HepG2 (cell line): ENCODE results near the gene PRSS23. TPM values are rescaled to one million over a fixed set of nuclear protein-coding genes. Genes with fewer than 3 reads are reported as not detected.

ENCODE experiments used
- ATAC-seq: fragments of 200-7000 bp; cut with Tn5 transposase; 3 replicates; pipeline ENCODE4 v1.9.1; 2020; ENCODE audit warnings: mild to moderate bottlenecking, moderate library complexity
- BruUV-seq: library from RNA; stranded (reverse); fragments of 400-500 nt; replicated peaks from 2 replicates; lab custom pipeline; 2021; lab: Mats Ljungman, UMichigan
- CTCF ChIA-PET: fragments of 300-600 bp; formaldehyde crosslinking; extraction: SDS; loops from one replicate; lab custom pipeline; 2021; ENCODE audit warnings: low total read pairs, inconsistent platforms, low intra/inter-chr PET ratio; lab: Yijun Ruan, JAX
- POLR2A ChIA-PET: fragments of 350-600 bp; sonication (Branson Sonifier 250); formaldehyde crosslinking; loops from one replicate; lab custom pipeline; 2020; ENCODE audit warnings: antibody characterized with exemption, inconsistent platforms; lab: Yijun Ruan, JAX
- DNase-seq: peaks from one replicate; pipeline ENCODE4 v3.0.0-alpha.2; 2015; ENCODE audit warnings: low spot score
- FAIRE-seq: peaks from 3 replicates; lab custom pipeline; 2011; peaks lifted over from hg19 to GRCh38; lab: Jason Lieb, UNC
- H2AFZ ChIP-seq: one replicate; pipeline ENCODE4 v1.6.1; 2011; ENCODE audit warnings: low read length, inconsistent platforms
- H3K27ac ChIP-seq: fragments of 300-600 bp; 3 replicates; pipeline ENCODE4 v1.8.0; 2011; ENCODE audit warnings: mixed run types, mild to moderate bottlenecking, mixed read lengths, low read length, inconsistent platforms; ENCODE audit not compliant: insufficient read depth; ENCODE audit errors: extremely low read length
- H3K27me3 ChIP-seq, 2 experiments: fragments of 200-600 bp in 1 of 2; 2 replicates in 1 of 2; 3 replicates in 1 of 2; pipeline versions ENCODE4 v1.6.0 to v1.8.0; 2011; ENCODE audit warnings: low read length in 2 of 2, mild to moderate bottlenecking in 2 of 2, moderate library complexity in 2 of 2, inconsistent platforms in 1 of 2; ENCODE audit not compliant: insufficient read depth in 2 of 2, control insufficient read depth in 1 of 2
- H3K36me3 ChIP-seq, 2 experiments: fragments of 200-600 bp in 1 of 2; replicated peaks in 1 of 2; 2 replicates in 1 of 2; 3 replicates in 1 of 2; pipeline versions ENCODE4 v1.5.1 to v1.8.0; 2011; ENCODE audit warnings: low read length in 2 of 2, inconsistent platforms in 1 of 2; ENCODE audit not compliant: insufficient read depth in 2 of 2, control insufficient read depth in 1 of 2
- H3K4me1 ChIP-seq: 2 replicates; pipeline ENCODE4 v1.5.1; 2012; ENCODE audit warnings: low read length, inconsistent platforms; ENCODE audit not compliant: insufficient read depth
- H3K4me2 ChIP-seq: 2 replicates; pipeline ENCODE4 v1.6.0; 2011; ENCODE audit warnings: low read depth, low read length, inconsistent platforms
- H3K4me3 ChIP-seq, 3 experiments: fragments of 200-600 bp in 1 of 3; sonication (generic), shearing (Covaris generic) in 1 of 3; replicated peaks in 1 of 3; 2 replicates each; pipeline ENCODE4 v1.5.1; 2011 to 2016; ENCODE audit warnings: low read length in 3 of 3, inconsistent platforms in 2 of 3, low read depth in 2 of 3, mild to moderate bottlenecking in 2 of 3, control low read depth in 1 of 3, mixed read lengths in 1 of 3; ENCODE audit not compliant: insufficient read depth in 1 of 3
- H3K79me2 ChIP-seq: one replicate; pipeline ENCODE4 v1.6.1; 2011; ENCODE audit warnings: low read length, inconsistent platforms; ENCODE audit not compliant: insufficient read depth
- H3K9ac ChIP-seq: 2 replicates; pipeline ENCODE4 v1.6.0; 2011; ENCODE audit warnings: mild to moderate bottlenecking, low read depth, low read length, inconsistent platforms; ENCODE audit not compliant: insufficient read depth
- H3K9me3 ChIP-seq: 2 replicates; pipeline ENCODE4 v1.5.1; 2012; ENCODE audit warnings: mild to moderate bottlenecking, low read length
- H4K20me1 ChIP-seq: 2 replicates; pipeline ENCODE4 v1.6.0; 2011; ENCODE audit warnings: inconsistent platforms, mild to moderate bottlenecking, low read length, moderate library complexity; ENCODE audit not compliant: insufficient read depth
- CAMTA2 ChIP-seq: sonication (generic); formaldehyde crosslinking; IDR thresholded peaks from 2 replicates; pipeline ENCODE4 v1.4.0; 2020; ENCODE audit warnings: mild to moderate bottlenecking, missing genetic modification reagents, borderline replicate concordance
- NKX3-1 ChIP-seq: sonication (generic); formaldehyde crosslinking; IDR thresholded peaks from 2 replicates; pipeline ENCODE4 v1.5.0; 2020; ENCODE audit warnings: missing genetic modification reagents
- TARDBP ChIP-seq: sonication (generic); formaldehyde crosslinking; IDR thresholded peaks from 2 replicates; pipeline ENCODE4 v1.8.0; 2022; ENCODE audit warnings: mild to moderate bottlenecking, missing genetic modification reagents
- TEAD3 ChIP-seq: optimal IDR thresholded peaks from 2 replicates; pipeline ENCODE3; 2016; ENCODE audit warnings: borderline replicate concordance
- ZNF143 ChIP-seq: sonication (generic); formaldehyde crosslinking; IDR thresholded peaks from 2 replicates; pipeline ENCODE4 v1.4.0; 2020; ENCODE audit warnings: missing genetic modification reagents
- ZNF441 ChIP-seq: sonication (generic); formaldehyde crosslinking; IDR thresholded peaks from 2 replicates; pipeline ENCODE4 v1.7.0; 2021; ENCODE audit warnings: missing genetic modification reagents, borderline replicate concordance
- ZNF547 ChIP-seq: sonication (generic); formaldehyde crosslinking; IDR thresholded peaks from 2 replicates; pipeline ENCODE4 v1.5.1; 2020; ENCODE audit warnings: mild to moderate bottlenecking, missing genetic modification reagents
- ZNF644 ChIP-seq: IDR thresholded peaks from 2 replicates; pipeline ENCODE4 v1.6.1; 2016; ENCODE audit warnings: low read depth
- ZSCAN20 ChIP-seq: sonication (generic); formaldehyde crosslinking; IDR thresholded peaks from 2 replicates; pipeline ENCODE4 v1.4.0; 2020; ENCODE audit warnings: missing genetic modification reagents, mild to moderate bottlenecking, borderline replicate concordance
- ZSCAN9 ChIP-seq: IDR thresholded peaks from 2 replicates; pipeline ENCODE4 v1.6.1; 2016; ENCODE audit warnings: borderline replicate concordance
- WGBS: methylation state at CpG from one replicate; pipeline ENCODE4 v1.1.6; 2017; ENCODE audit warnings: low lambda C conversion rate; 5-methylcytosine and 5-hydroxymethylcytosine counted together
- in situ Hi-C: cut with HindIII; loops from 2 replicates; pipeline ENCODE4 v1.10.0; 2017; ENCODE audit warnings: low pct_unique_long_range_greater_than_20kb; ENCODE audit not compliant: extremely low pct_ligation_motif_present
- intact Hi-C: fragments of 100-400 bp; cut with micrococcal nuclease; formaldehyde crosslinking; loops from one replicate; pipeline ENCODE4 v1.10.0; 2022; ENCODE audit not compliant: unreplicated experiment
- polyA plus RNA-seq, 8 experiments: library from polyadenylated mRNA; depleted of rRNA in 3 of 8; stranded (reverse) in 7 of 8; unstranded in 1 of 8; fragments of >200 nt; fragmentation: Illumina TruSeq in 4 of 8; extraction: Trizol in 4 of 8; gene quantifications; 2 replicates each; pipeline versions ENCODE4 v1.2.1 to v1.2.3, GENCODE V29; 2011 to 2016; ENCODE audit warnings: low read depth in 4 of 8, missing spikeins in 1 of 8, mixed read lengths in 1 of 8; ENCODE audit not compliant: insufficient read depth in 1 of 8
- total RNA-seq, 5 experiments: library from RNA; depleted of rRNA; stranded (reverse); fragments of >200 nt; fragmentation: Illumina TruSeq; extraction: Trizol; gene quantifications; 2 replicates each; pipeline ENCODE4 v1.2.3, GENCODE V29; 2016; ENCODE audit warnings: low read depth in 1 of 5
- TF ChIP-seq, protein P1 (sequence below): sonication (generic); formaldehyde crosslinking; IDR thresholded peaks from 2 replicates; pipeline ENCODE4 v1.4.0; 2020; ENCODE audit warnings: missing genetic modification reagents
- TF ChIP-seq, protein P2 (sequence below): sonication (generic); formaldehyde crosslinking; IDR thresholded peaks from 2 replicates; pipeline ENCODE4 v1.4.0; 2020; ENCODE audit warnings: missing genetic modification reagents
- TF ChIP-seq, protein P3 (sequence below): sonication (generic); formaldehyde crosslinking; IDR thresholded peaks from 2 replicates; pipeline ENCODE4 v1.8.1; 2023; ENCODE audit warnings: missing genetic modification reagents, mild to moderate bottlenecking, borderline replicate concordance

The PRSS23 gene
- total and polyA plus RNA-seq, 2 of the 13 experiments (the other 11 are each of a cell fraction or from before 2014, with no cell fraction given), result 0.20 to 0.30 TPM

DNA sequence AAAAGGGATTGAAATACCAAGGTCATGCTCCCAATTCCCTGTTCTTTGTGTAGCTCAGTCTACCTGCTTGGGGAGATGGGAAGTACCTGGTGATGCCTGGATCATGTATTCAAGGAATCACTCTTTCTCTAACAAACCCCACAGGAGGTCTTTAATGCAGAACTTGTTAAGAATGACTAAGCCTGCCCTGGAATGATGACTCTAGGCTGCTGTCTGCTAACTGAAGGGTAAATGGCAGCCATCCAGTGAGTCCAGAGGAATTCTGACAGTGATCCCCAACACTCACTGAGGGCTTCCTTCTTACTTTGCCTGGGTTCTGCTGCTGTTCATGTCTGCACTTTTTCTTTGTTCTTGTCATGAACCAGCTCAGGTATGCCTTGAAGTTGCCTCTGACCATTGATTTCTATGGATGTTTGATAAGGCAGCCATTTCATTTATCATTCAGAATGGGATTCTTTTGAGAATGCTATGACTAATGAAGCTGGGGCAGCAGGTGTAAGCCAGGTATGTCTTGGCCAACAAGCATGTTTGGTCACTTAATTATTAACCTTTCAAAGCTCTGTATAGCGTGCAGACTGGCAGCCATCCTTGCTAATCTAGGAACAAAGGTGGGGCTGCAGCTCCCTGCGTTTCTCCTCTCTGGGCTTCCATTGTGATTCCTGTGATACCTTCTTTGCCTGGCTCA, 11.4 kb downstream of the PRSS23 start:
- FAIRE-seq (no peak), DNase-seq (no peak), ATAC-seq (no peak)
- Histone ChIP-seq H4K20me1 (no peaks in the 10 kb centered on the region), H3K79me2 (no peaks in the 10 kb centered on the region), H3K27me3 (peaks cover 0 to 19% of the 10 kb centered on the region in 2 experiments; a peak in 3 of 5 replicates), H3K27ac (no peak overlapping the region), H3K9me3 (no peaks in the 10 kb centered on the region), H3K9ac (no peak overlapping the region), H3K36me3 (no peaks in the 10 kb centered on the region), H3K4me2 (no peak overlapping the region), H3K4me3 (no peak overlapping the region), H2AFZ (no peak overlapping the region), H3K4me1 (no peaks in the 10 kb centered on the region)
- TF ChIP-seq ZNF441 (CRISPR knock-in tag) (no peak), NKX3-1 (CRISPR knock-in tag) (no peak), CAMTA2 (CRISPR knock-in tag) (no peak), ZNF143 (CRISPR knock-in tag) (no peak), ZSCAN9 (CRISPR knock-in tag) (no peak), ZNF547 (CRISPR knock-in tag) (no peak), TEAD3 (no peak), ZNF644 (CRISPR knock-in tag) (no peak), ZSCAN20 (no peak), TARDBP (CRISPR knock-in tag) (no peak)
- TF ChIP-seq, protein P1, sequence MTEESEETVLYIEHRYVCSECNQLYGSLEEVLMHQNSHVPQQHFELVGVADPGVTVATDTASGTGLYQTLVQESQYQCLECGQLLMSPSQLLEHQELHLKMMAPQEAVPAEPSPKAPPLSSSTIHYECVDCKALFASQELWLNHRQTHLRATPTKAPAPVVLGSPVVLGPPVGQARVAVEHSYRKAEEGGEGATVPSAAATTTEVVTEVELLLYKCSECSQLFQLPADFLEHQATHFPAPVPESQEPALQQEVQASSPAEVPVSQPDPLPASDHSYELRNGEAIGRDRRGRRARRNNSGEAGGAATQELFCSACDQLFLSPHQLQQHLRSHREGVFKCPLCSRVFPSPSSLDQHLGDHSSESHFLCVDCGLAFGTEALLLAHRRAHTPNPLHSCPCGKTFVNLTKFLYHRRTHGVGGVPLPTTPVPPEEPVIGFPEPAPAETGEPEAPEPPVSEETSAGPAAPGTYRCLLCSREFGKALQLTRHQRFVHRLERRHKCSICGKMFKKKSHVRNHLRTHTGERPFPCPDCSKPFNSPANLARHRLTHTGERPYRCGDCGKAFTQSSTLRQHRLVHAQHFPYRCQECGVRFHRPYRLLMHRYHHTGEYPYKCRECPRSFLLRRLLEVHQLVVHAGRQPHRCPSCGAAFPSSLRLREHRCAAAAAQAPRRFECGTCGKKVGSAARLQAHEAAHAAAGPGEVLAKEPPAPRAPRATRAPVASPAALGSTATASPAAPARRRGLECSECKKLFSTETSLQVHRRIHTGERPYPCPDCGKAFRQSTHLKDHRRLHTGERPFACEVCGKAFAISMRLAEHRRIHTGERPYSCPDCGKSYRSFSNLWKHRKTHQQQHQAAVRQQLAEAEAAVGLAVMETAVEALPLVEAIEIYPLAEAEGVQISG (CRISPR knock-in tag), result no peak
- TF ChIP-seq, protein P2, sequence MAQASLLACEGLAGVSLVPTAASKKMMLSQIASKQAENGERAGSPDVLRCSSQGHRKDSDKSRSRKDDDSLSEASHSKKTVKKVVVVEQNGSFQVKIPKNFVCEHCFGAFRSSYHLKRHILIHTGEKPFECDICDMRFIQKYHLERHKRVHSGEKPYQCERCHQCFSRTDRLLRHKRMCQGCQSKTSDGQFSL (CRISPR knock-in tag), result no peak
- TF ChIP-seq, protein P3, sequence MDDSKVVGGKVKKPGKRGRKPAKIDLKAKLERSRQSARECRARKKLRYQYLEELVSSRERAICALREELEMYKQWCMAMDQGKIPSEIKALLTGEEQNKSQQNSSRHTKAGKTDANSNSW (CRISPR knock-in tag), result no peak
- BruUV-seq, result no TSS peak
- in situ Hi-C loops (loop anchor here (25.0 kb wide), 1 partner anchor 449 kb away; the partner anchor contains the start of gene CCDC81), intact Hi-C loops (no loop called here)
- WGBS, result 7% methylated on average over 2 of the region's 2 CpGs
- ChIA-PET POLR2A (no interaction called here), CTCF (no interaction called here)
